ENCODE results near the gene ZIC4.

ZIC4 gene

GRCh38 chr3:147370349-147370748, 36.0 kb downstream of the ZIC4 start:
- DNase-seq (ENCODE audit: low spot score), result no peak

DNA sequence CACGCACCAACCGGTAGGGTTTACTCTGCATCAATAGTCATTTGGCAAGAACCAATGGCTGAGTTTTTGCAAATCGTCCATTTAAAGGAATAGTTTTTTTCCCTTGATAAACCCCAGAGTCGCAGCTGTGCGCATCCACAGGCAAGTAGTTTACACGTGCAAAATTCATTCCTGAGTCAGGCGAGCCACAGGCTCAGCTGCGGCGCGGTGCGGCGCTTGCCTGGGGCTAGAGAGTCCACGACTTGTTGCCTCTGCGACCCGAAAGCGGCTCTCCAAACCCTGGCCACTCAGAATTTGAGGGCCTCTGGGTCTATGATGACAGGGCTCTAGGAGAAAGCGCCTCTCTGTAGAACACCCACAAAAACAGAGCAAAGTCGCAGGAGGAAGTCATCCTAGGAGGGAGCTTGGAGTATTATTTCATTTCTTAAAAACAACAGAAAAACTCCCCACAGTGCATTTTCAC, 36.7 kb downstream of the ZIC4 start:
- peak; percentile 25 for DNase-seq (ENCODE audit: low spot score)

GRCh38 chr3:147369231-147369630, 37.1 kb downstream of the ZIC4 start:
- DNase-seq (ENCODE audit: low spot score), result no peak

DNA sequence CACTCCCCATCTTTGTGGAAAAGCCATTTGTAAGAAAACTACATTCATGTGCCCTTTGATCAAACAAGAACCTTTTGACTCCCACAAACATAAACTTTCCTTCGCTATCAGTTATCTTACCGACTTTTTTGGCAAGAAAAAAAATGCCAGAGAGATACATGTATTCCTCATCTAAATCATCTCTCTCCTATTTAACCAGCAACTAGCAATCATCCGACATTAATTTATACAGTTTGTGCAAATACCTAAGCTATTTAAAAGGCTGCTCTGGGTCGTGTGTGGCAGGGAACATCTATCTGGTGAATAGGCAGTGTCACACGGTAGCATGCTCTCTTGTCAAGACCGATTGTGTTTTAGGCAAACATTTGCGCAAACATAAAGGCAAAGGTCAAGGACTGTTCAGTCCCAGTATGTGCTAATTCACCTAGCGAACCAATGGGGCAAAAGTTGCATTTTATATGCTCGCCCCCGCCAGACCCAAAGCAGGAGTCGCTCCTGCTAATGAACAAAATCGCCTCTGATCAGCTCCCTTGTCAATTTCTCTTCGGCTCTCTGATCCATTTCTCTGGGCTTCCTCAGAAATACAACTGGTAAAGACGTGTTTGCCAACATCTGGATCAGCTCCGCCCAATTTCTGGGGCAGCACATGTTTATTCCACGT, 37.7 kb downstream of the ZIC4 start:
- DNase-seq (ENCODE audit: low spot score), result no peak

DNA sequence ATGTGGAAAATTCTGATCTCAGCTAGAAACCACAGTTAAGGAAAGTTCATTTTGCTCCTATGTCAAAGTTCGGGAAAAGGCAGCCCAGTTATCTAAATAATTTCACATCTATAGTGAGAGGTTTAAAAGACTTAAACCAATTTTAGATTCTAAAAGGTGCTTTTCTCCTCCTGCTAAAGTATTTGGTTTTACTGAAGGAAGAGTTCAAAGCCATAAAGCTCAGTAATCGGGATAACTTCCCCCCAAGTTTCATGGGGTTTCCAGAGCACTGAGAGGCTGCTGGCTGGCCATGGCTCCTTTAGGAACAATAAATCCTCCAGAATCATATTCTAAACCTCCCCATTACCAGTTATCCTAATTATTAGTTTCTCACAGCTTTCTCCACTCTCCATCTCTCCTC, 38.2 kb downstream of the ZIC4 start:
- DNase-seq (ENCODE audit: low spot score), result no peak

DNA sequence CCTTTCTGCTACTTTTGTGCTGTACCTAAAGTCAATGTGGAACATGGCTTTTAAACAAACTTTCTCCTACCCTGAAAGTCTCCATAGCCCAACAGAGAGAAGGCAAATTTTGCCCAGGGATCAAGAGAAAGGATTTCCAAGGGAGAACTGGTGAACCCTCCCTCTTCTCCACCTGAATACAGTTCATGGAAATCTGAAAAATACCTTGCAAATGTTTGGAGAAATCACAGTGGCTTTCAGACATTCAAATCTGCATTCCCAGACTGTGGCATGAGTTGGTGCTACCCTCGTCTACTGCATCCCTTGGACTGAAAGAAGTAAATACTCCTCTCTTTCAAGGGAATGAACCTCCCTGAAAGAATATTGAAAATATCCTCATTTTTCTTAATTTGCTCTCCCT, 38.7 kb downstream of the ZIC4 start:
- no peak for DNase-seq (ENCODE audit: low spot score)

DNA sequence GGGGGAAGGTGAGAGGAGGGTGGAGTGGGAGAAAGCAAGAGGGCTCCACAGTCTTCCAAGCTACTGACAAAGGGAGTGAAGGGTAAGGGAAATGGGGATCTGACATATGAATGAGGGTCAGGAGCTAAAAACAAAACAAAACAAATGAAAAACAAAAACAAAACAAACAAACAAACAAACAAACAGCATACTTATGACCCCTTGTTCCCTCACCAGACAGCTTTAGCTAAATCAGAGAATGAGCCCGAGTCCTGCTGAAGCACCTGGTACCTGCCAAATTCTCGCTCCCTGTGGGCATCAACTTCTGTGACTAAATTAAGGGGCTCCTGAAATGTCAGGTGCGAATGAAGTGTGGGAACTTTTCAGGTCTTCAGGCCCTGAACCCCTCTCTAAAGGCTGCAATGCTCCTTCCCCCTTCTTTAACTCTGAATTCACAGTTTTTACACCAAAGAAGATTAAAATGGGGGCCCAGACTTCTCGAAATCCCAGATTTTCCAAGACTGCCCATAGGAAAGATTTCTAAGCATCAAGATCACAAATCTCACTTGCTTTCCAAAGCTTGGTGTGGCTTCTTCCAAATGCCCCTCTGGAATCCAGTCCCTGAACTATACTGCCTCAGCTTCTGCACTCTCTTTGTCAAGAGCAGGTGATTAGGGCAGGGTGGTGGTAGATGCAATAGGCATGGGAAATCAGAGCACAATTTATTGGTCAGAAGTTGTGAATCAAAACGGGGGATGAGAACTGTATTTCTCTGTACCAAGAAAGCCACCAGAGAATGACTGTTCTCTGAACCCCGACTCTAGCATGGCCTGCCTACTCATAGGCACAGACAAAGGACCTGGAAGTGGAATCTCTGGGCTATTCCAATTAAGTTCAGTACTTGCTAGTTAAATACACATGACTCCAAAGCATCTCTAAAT, 40.9 kb downstream of the ZIC4 start:
- no peak for DNase-seq (ENCODE audit: low spot score)

DNA sequence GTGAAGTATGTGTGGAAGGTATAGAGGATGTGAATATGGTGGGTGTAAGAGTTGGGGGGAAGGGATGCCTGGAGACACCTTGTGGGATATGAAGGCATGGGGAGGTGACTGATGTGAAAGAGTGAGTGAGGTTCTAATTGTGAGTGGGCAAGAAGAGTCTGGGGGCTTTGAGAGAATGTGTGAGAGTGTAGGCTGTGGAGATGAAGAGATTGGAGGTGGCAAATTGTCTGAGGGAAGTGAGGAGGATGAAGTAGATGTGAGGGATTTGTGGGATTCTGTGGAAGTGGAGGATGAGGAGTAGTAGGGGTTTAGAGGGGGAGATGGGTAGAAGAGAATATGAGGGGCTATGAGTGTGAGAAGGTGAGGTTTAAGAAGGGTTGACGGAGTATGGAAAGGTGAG, 41.6 kb downstream of the ZIC4 start:
- DNase-seq (ENCODE audit: low spot score), result no peak

DNA sequence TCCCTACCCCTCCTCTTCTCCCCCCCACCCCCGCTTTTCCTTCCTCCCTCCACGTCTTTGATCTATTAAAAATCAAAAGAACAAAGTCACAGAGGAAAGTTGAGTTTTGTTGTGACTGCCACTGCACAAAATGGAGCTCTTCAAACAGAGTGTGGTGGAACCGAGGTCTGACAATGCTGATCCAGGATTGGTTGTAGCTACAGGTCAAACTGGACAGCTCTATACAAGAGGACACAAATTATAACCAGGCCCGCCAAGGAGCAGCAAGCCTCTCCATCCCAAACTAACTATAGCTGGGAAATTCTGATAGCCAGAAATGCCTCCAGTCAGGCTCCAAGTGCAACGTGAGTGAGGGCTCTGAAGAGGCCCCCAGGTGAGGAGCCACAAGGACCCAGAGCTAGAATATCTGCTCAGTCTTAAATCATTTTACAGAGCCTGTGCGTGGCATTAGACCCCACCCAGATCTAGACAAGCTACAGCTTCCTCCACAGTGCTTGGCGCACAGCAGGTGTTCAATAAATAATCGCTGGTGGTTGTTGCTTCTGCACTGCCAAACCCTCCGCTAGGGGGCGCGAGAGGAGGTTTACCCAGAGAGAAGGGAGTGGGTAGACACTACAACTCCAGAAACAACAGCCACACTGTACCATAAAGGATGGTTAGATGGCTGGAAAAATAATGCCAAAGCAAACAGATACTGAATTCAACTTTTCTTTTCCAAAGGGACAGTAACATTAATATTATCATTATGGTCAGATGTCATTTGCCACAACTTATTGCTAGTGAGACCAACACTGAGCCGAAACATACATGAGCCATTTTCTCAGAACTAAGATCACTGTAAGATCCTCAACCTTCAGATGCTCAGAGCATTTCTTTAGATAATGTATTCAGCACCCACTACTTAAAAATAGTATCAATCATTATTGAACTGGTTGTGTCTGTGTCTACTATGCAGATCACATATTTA, 44.6 kb downstream of the ZIC4 start:
- peak; percentile 48 for DNase-seq (ENCODE audit: low spot score)

- peak; percentile 35 for DNase-seq (ENCODE audit: low spot score)
Measured at GRCh38 chr3:147360646-147361453, 45.5 kb downstream of the ZIC4 start.

DNA sequence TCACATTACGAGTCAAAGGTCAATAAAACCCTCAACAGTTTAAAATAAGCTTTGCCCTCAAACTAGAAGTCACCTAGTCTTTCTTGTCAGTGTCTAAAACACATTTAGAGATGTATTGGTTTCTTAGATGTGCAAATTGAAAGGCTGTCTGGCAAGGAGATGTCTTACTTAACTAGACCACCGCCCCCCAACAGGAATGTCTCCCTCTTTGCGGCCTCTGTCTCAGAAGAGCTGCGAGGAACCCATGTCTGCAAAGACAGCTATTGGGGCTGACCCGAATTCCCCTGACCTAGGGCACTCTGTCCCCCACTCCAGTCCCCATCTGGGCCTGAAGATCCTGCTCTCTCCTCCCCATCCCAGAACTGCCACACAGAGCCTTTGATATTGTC, 46.3 kb downstream of the ZIC4 start:
- DNase-seq (ENCODE audit: low spot score), result no peak

GRCh38 chr3:147359177-147360050, 46.9 kb downstream of the ZIC4 start:
- no peak for DNase-seq (ENCODE audit: low spot score)

DNA sequence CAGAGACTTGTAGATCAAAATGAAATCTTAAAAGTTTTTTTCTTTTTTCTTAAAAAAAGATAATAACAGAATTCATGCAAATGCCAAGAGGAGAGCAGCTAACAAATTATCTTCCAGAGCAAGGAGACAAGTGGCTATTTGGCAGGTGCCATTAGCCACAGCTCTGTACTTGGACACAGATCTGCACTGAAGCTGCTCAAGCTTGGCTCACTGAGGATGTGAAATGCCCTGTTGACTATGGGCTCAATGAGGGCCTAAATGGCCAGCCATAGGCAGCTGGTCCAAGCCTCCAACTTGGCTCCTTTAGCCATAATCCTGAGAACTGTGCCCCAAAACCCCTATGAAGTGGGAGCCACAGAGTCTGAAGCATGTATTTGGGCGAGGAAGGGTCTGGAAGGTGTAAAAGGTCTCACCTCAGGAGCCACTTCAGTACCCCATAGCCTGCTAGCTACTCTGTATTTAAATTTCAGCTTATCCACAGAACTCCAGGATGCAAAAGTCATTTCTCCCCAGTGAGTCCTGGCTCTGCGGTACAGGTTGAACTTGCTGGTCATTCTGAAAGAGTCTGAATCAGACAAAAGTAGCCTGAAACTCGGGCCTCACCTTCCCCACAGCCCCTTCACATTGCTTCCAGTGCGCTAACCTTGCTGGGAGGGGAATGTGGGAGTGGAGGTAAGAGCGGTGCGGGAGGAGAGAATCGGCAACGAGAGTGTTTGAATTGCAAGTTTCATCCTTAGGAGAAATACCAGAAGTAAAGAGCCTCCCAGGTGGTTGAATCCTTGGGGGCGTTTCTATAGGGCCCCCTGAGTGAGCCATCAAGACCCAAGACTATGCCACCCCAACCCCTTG, 48.0 kb downstream of the ZIC4 start:
- no peak for DNase-seq (ENCODE audit: low spot score)

- DNase-seq (ENCODE audit: low spot score), result no peak
Measured at GRCh38 chr3:147356909-147357900, 49.1 kb downstream of the ZIC4 start.

DNA sequence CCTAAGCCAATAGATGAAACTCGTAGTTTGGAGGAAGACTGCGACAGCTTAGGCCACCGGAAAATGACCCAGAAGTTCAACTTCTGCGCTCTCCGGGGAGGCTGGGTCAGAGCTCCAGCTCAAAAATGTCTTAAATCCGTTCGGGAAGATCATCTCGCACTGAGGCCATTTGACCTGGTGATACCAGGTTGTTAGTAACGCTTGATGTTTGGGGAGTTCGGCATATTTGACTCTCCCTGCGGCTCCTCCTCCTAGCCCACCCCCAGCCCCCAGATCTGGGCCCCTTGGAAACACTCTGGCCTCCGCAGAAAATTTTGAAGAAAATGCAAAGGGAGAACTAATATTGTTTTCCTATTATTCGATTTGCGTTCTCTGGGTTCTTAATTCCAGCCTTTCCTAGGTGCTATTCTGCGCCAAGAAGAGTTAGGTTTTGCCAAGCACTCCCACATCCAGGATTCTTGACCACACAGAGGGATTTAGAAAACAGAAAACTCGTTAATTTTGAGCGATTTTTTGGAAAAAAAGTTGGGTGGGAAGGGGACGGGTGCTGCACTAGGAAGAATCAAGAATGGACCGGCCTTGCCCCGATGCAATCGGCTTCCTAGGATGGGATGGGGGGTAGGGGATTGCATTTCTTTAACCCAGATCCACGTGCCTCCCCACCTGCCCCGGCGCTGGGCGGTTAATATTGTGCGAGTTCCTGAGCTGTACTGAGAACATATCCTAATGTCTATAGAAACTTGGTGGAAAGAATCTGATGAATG, 50.0 kb downstream of the ZIC4 start:
- DNase-seq (ENCODE audit: low spot score), result no peak

- no peak for DNase-seq (ENCODE audit: low spot score)
Measured at GRCh38 chr3:147355753-147356090, 50.6 kb downstream of the ZIC4 start.

- DNase-seq (ENCODE audit: low spot score), result no peak
Measured at GRCh38 chr3:147355084-147355752, 51.1 kb downstream of the ZIC4 start.

All from AG20443 (cell line).